PFSK-1 (cell line): ENCODE results near the gene RERE.

ENCODE experiments used
- FOXP2 ChIP-seq: optimal IDR thresholded peaks from 2 replicates; pipeline ENCODE3; 2011; ENCODE audit warnings: borderline replicate concordance, control low read depth, inconsistent platforms; ENCODE audit not compliant: insufficient read depth; ENCODE audit errors: extremely low read length, extremely low read depth
- POLR2AphosphoS5 ChIP-seq: IDR thresholded peaks from 2 replicates; pipeline ENCODE4 v1.6.1; 2012; ENCODE audit warnings: low read depth, mild to moderate bottlenecking, control low read depth, low read length, moderate library complexity
- SIN3A ChIP-seq: IDR thresholded peaks from 2 replicates; pipeline ENCODE4 v1.6.1; 2012; ENCODE audit warnings: mild to moderate bottlenecking, low read length, moderate library complexity, borderline replicate concordance; ENCODE audit not compliant: insufficient read depth
- TAF1 ChIP-seq: IDR thresholded peaks from 2 replicates; pipeline ENCODE4 v1.6.1; 2012; ENCODE audit warnings: low read length, control low read depth, borderline replicate concordance; ENCODE audit not compliant: insufficient read depth
- TF ChIP-seq, protein P1 (sequence below), 2 experiments: IDR thresholded peaks; 2 replicates each; pipeline versions ENCODE4 v1.6.1 to v1.8.0; 2011 to 2012; ENCODE audit warnings: low read depth in 2 of 2, low read length in 2 of 2, control low read depth in 1 of 2, inconsistent platforms in 1 of 2, mild to moderate bottlenecking in 1 of 2, moderate library complexity in 1 of 2; ENCODE audit not compliant: insufficient read depth in 1 of 2

The RERE gene

DNA sequence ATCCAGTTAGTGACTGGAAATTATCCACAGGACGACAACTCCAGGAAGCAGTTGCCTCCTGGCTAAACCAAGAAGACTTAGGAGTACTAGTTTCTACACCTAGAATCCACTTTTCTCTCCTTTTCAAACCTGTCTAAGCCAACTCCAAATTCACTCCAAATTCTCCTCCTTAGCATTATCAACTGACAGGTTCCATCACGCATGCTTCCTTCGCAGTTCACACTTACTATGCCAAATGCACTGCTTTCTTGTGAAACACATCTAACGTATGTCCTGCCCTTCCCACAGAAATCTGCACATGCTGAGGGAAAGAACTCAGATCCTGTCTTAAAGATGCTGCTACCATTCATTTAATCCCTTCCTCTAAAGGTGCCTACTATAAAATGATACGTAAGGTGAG is 225.9 kb downstream of the RERE start:
- TF ChIP-seq FOXP2 = no peak
- TF ChIP-seq, protein P1, sequence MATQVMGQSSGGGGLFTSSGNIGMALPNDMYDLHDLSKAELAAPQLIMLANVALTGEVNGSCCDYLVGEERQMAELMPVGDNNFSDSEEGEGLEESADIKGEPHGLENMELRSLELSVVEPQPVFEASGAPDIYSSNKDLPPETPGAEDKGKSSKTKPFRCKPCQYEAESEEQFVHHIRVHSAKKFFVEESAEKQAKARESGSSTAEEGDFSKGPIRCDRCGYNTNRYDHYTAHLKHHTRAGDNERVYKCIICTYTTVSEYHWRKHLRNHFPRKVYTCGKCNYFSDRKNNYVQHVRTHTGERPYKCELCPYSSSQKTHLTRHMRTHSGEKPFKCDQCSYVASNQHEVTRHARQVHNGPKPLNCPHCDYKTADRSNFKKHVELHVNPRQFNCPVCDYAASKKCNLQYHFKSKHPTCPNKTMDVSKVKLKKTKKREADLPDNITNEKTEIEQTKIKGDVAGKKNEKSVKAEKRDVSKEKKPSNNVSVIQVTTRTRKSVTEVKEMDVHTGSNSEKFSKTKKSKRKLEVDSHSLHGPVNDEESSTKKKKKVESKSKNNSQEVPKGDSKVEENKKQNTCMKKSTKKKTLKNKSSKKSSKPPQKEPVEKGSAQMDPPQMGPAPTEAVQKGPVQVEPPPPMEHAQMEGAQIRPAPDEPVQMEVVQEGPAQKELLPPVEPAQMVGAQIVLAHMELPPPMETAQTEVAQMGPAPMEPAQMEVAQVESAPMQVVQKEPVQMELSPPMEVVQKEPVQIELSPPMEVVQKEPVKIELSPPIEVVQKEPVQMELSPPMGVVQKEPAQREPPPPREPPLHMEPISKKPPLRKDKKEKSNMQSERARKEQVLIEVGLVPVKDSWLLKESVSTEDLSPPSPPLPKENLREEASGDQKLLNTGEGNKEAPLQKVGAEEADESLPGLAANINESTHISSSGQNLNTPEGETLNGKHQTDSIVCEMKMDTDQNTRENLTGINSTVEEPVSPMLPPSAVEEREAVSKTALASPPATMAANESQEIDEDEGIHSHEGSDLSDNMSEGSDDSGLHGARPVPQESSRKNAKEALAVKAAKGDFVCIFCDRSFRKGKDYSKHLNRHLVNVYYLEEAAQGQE (IDR thresholded peaks at IDR 0.05; ENCODE audit: insufficient read depth in 1 of 2, low read depth in 2 of 2, low read length in 2 of 2) = no peak
- no peak for TF ChIP-seq SIN3A
- no peak for TF ChIP-seq POLR2AphosphoS5
- no peak for TF ChIP-seq TAF1

DNA sequence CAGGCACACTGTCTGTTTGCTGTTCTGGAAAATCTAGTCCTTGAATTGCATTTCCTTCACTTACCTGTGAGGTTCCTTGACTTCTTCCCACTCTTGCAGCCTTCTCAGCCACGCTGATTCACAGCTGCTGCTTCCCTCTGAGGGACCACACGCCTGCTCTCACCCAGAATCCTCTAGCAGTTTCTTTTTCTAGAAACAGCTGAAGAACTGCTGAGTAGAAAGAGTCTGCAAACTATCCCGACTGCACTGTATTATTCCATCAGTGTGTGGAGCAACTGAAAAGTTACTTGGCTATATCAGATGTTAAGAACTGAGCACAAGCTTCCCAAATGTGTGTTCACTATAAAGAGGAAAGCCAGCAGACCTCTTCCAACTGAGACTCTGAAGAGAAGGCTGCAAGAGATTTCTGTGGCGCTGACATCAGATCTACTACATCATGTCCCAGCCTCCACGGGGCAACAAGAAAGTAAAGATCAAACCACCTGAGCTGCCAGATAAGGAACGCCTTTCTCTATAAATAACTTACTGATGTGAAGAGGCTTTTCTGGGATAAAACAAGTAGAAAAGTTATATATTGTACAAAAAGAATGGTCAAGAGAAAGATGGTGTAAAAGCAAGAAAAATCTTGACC is 226.6 kb downstream of the RERE start:
- no peak for TF ChIP-seq TAF1
- TF ChIP-seq FOXP2 = no peak
- TF ChIP-seq, protein P1 (IDR thresholded peaks at IDR 0.05; ENCODE audit: insufficient read depth in 1 of 2, low read depth in 2 of 2, low read length in 2 of 2) = no peak
- no peak for TF ChIP-seq POLR2AphosphoS5
- TF ChIP-seq SIN3A = no peak

DNA sequence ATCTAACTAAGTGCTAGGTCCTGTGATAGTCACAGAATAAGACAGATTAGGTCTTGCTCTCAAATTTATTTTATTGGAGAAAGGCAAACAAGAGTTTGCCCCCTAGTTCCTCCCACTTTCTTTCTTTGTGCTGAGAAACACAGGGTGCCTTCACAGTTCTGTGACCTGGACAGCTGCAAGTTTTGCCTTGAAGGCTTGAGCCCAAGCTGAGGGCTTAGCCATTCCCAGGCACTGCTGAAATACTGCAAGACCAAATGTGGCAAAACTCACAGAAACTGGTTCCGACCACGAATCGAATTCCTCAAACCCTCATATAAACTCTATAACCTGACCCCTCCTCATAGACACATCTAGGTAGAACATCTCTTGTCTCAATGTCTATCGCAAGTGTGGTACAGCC is 227.9 kb downstream of the RERE start:
- TF ChIP-seq FOXP2 (no peak), SIN3A (no peak), TAF1 (no peak), POLR2AphosphoS5 (no peak)
- TF ChIP-seq, protein P1 (IDR thresholded peaks at IDR 0.05; ENCODE audit: insufficient read depth in 1 of 2, low read depth in 2 of 2, low read length in 2 of 2) = no peak

DNA sequence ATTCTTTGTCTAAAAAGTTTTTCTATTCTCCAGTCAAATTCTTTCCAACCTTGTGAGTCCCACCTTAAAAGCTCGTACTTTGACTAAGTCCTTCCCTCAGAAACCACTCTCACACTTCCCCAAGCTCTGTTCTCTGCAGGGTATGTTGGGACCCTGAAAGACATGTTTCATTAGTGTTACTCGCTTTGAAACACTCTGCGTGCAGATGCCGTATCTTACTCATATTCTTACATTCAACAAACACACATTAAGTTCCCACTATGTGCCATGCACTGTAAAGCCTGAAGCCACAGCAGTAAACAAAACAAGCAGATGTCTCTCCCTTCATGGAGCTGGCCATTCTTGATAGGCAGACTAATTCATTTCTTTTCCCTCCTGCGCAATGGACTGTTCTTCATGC is 229.7 kb downstream of the RERE start:
- TF ChIP-seq TAF1 (no peak), SIN3A (no peak), POLR2AphosphoS5 (no peak), FOXP2 (no peak)
- TF ChIP-seq, protein P1 (IDR thresholded peaks at IDR 0.05; ENCODE audit: insufficient read depth in 1 of 2, low read depth in 2 of 2, low read length in 2 of 2) = no peak

DNA sequence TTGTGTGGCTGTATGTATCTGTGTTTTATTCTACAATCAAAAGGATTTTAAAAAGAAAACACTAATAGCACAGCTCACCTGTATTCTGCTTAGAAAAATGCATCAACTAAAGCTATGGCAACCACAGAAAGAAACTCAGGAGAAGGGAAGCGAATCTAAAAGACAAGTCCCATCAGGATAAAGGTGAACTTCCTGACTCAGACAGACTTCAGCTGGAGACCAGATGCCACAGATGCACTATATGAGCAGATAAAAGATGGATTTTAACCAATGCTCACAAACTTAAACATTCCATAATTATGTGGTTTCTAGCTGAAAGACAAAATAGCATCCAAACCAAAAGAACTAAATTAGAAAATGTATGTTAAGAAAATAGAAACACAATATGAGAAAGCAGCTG is 231.0 kb downstream of the RERE start:
- no peak for TF ChIP-seq POLR2AphosphoS5

DNA sequence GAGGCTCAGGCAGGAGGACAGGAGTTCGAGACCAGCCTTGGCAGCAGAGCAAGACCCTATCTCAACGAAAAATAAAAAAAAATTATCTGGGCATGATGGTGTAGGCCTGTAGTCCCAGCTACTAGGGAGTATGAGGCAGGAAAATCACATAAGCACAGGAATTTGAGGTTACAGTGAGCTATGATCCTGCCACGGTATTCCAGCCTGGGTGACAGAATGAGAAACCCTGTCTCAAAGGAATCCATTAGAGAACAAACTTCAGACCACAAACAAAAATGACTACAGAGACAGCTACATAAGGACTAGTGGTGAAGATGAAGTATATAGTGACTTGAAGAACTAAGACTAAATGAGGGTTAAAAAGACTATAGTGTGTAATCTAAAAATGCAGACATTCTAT is 233.1 kb downstream of the RERE start:
- TF ChIP-seq POLR2AphosphoS5 = no peak
- TF ChIP-seq FOXP2 = no peak
- TF ChIP-seq TAF1 = no peak
